ENCODE measurements around the gene GMCL2.

DNA sequence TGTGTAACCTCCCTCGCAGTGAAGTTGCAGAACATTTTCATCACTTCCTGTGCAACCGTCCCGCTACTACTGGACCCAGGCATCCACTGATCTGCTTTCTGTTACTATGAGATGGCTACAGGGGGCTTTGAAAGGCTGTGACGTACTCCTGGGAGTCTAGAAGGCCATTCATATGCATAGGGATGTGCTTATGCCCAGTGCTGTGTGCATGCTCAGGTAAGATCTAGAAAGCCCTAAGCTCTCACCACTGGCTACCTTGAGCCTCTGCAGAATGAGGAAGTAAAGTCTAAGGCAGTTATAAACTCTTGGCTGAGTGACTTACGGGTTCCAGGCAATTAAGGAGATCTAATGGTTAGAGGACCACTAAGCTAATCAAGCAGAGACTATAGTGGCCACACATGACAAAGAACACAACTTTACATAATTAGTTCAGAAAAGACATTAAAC is 28.9 kb upstream of the GMCL2 start:
- TF ChIP-seq, protein P1, sequence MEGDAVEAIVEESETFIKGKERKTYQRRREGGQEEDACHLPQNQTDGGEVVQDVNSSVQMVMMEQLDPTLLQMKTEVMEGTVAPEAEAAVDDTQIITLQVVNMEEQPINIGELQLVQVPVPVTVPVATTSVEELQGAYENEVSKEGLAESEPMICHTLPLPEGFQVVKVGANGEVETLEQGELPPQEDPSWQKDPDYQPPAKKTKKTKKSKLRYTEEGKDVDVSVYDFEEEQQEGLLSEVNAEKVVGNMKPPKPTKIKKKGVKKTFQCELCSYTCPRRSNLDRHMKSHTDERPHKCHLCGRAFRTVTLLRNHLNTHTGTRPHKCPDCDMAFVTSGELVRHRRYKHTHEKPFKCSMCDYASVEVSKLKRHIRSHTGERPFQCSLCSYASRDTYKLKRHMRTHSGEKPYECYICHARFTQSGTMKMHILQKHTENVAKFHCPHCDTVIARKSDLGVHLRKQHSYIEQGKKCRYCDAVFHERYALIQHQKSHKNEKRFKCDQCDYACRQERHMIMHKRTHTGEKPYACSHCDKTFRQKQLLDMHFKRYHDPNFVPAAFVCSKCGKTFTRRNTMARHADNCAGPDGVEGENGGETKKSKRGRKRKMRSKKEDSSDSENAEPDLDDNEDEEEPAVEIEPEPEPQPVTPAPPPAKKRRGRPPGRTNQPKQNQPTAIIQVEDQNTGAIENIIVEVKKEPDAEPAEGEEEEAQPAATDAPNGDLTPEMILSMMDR (conservative IDR thresholded peaks at IDR 0.05), result no peak
- TF ChIP-seq ZFX (IDR thresholded peaks at IDR 0.05), result no peak

All from C4-2B (cell line).